Fibroblast of lung (primary cell): ENCODE results near the gene MRPS31. TPM values are rescaled to one million over a fixed set of nuclear protein-coding genes. Genes with fewer than 3 reads are reported as not detected.

Experiments used
- DNase-seq, 2 donors: peaks; one replicate each; pipeline versions ENCODE4 v3.0.0 to v3.0.0-alpha.2; 2010; ENCODE audit warnings: low read depth in 2 of 2
- H2AFZ ChIP-seq: 2 replicates; pipeline ENCODE4 v1.5.1; 2012; ENCODE audit warnings: low read length, control low read depth, inconsistent platforms
- H3K27ac ChIP-seq: 2 replicates; pipeline ENCODE4 v1.5.1; 2011; ENCODE audit warnings: low read length, control low read depth; ENCODE audit not compliant: insufficient read depth
- H3K27me3 ChIP-seq: 2 replicates; pipeline ENCODE4 v1.5.1; 2011; ENCODE audit warnings: mild to moderate bottlenecking, low read length; ENCODE audit not compliant: control insufficient read depth, insufficient read depth
- H3K36me3 ChIP-seq: 2 replicates; pipeline ENCODE4 v1.5.1; 2011; ENCODE audit warnings: low read length; ENCODE audit not compliant: control insufficient read depth, insufficient read depth
- H3K4me1 ChIP-seq: 2 replicates; pipeline ENCODE4 v1.5.1; 2011; ENCODE audit warnings: low read length; ENCODE audit not compliant: control insufficient read depth, insufficient read depth; ENCODE audit errors: extremely low read depth
- H3K4me2 ChIP-seq: 2 replicates; pipeline ENCODE4 v1.5.1; 2011; ENCODE audit warnings: low read length, control low read depth; ENCODE audit not compliant: insufficient read depth; ENCODE audit errors: extremely low read depth
- H3K4me3 ChIP-seq, 4 experiments: fragments of 200-600 bp in 1 of 4; sonication (generic) in 1 of 4; replicated peaks in 1 of 4; 2 replicates each; pipeline ENCODE4 v1.5.1; 2011 to 2016; ENCODE audit warnings: low read length in 4 of 4, low read depth in 3 of 4, mild to moderate bottlenecking in 3 of 4, control low read depth in 2 of 4, inconsistent platforms in 1 of 4, mixed read lengths in 1 of 4; ENCODE audit not compliant: insufficient read depth in 1 of 4; ENCODE audit errors: control extremely low read depth in 1 of 4
- H3K79me2 ChIP-seq: 2 replicates; pipeline ENCODE4 v1.5.1; 2012; ENCODE audit warnings: mild to moderate bottlenecking, low read length, inconsistent platforms; ENCODE audit not compliant: control insufficient read depth, insufficient read depth
- H3K9ac ChIP-seq: 2 replicates; pipeline ENCODE4 v1.5.1; 2011; ENCODE audit warnings: mild to moderate bottlenecking, low read length, control low read depth; ENCODE audit not compliant: insufficient read depth
- H3K9me3 ChIP-seq: 2 replicates; pipeline ENCODE4 v1.5.1; 2012; ENCODE audit warnings: low read depth, low read length; ENCODE audit not compliant: control insufficient read depth, insufficient read depth
- H4K20me1 ChIP-seq: 2 replicates; pipeline ENCODE4 v1.5.1; 2011; ENCODE audit warnings: low read length; ENCODE audit not compliant: control insufficient read depth, insufficient read depth; ENCODE audit errors: extremely low read depth
- EZH2 ChIP-seq: IDR thresholded peaks from 2 replicates; pipeline ENCODE4 v1.5.1; 2012; ENCODE audit warnings: low read length, control low read depth, mild to moderate bottlenecking; ENCODE audit errors: missing control alignments
- polyA plus RNA-seq, 2 donors: library from polyadenylated mRNA; depleted of rRNA in 1 of 2; stranded (reverse) in 1 of 2; unstranded in 1 of 2; fragments of >200 nt; gene quantifications; 2 replicates each; pipeline ENCODE4 v1.2.1, GENCODE V29; 2011 to 2012; ENCODE audit warnings: missing spikeins in 1 of 2
- total RNA-seq: library from RNA; depleted of rRNA; stranded (reverse); fragments of >200 nt; gene quantifications from 2 replicates; pipeline ENCODE4 v1.2.1, GENCODE V29; 2014
- TF ChIP-seq, protein P1 (sequence below), 2 donors: IDR thresholded peaks in 1 of 2; conservative IDR thresholded peaks in 1 of 2; 1 replicate in 1 of 2; 2 replicates in 1 of 2; pipeline ENCODE4 v1.5.1; 2011 to 2012; ENCODE audit warnings: low read length in 2 of 2, control low read depth in 1 of 2, inconsistent platforms in 1 of 2, low read depth in 1 of 2, mild to moderate bottlenecking in 1 of 2

MRPS31 gene
- total and polyA plus RNA-seq, 2 donors (not counting 1 experiment from before 2014, with no cell fraction given): 14.2 to 16.0 TPM

DNA sequence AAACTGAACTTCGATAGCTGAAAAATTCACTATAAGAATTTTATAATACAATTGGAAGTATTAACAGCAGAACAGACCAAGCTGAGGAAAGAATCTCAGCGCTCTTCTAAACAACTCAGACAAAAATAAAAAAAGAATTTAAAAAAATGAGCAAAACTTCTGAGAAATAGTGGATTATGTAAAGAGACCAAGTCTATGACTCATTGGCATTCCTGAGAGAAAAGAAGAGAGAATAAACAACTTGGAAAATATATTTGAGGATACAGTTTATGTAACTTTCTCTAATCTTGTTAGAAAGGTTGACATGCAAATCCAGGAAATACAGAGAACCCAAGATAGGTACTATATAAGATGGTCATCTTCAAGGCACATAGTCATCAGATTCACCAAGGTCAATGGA, 43.8 kb upstream of the MRPS31 start:
- TF ChIP-seq, protein P1, sequence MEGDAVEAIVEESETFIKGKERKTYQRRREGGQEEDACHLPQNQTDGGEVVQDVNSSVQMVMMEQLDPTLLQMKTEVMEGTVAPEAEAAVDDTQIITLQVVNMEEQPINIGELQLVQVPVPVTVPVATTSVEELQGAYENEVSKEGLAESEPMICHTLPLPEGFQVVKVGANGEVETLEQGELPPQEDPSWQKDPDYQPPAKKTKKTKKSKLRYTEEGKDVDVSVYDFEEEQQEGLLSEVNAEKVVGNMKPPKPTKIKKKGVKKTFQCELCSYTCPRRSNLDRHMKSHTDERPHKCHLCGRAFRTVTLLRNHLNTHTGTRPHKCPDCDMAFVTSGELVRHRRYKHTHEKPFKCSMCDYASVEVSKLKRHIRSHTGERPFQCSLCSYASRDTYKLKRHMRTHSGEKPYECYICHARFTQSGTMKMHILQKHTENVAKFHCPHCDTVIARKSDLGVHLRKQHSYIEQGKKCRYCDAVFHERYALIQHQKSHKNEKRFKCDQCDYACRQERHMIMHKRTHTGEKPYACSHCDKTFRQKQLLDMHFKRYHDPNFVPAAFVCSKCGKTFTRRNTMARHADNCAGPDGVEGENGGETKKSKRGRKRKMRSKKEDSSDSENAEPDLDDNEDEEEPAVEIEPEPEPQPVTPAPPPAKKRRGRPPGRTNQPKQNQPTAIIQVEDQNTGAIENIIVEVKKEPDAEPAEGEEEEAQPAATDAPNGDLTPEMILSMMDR (conservative IDR thresholded peaks at IDR 0.05 in 1 of 2, IDR thresholded peaks at IDR 0.05 in 1 of 2; ENCODE audit: low read depth in 1 of 2, low read length in 2 of 2): no peak
- no peak for TF ChIP-seq EZH2
- Histone ChIP-seq H3K9me3 (no peaks in the 10 kb centered on the region), H3K79me2 (no peaks in the 10 kb centered on the region), H3K27me3 (no peaks in the 10 kb centered on the region), H3K9ac (no peak overlapping the region), H4K20me1 (no peaks in the 10 kb centered on the region), H3K4me1 (no peaks in the 10 kb centered on the region), H3K4me3 (no peak overlapping the region), H3K27ac (no peak overlapping the region), H3K4me2 (no peak overlapping the region), H2AFZ (no peak overlapping the region), H3K36me3 (no peaks in the 10 kb centered on the region)
- DNase-seq: peak; percentile 3 to 17

DNA sequence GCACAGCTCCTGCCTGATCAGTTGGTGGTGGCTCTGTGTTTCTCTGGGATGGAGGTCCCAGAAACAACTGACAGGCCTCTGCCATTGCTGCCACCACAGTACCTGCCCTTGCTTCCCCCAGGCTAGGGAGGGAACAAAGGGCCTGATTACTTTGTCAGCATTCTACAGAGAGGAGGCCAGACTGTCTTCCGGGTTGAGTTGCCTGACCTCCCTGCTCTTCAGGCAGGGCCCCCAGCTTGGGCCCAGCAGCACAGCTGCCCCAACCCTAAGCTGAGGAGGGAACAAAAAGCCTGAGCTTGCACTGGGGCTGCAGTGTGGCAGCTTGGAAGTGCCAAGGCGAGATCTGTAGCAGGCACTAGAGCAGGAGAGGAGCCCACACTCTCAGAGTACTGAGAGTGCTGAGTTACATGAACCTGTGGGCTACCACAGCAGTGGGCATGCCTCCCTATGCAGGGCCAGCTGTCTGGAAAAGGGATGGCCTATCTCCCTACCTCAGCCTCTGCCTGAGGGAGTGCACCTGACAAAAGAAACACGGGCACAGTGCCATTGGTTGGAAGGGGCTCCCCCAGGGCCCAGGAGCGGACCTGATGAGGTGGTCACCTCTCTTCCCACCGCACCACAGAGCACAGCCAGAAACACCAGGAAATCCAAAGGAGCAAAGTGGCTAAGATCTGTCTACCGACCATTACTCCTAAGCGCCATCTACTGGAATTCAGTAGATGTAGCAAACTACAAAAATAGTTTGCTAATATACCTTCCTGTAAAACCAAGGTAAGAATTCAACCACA, 42.9 kb upstream of the MRPS31 start:
- Histone ChIP-seq H3K36me3 (no peaks in the 10 kb centered on the region), H3K4me3 (no peak overlapping the region), H3K4me2 (no peak overlapping the region), H4K20me1 (no peaks in the 10 kb centered on the region), H3K27me3 (no peaks in the 10 kb centered on the region), H3K79me2 (no peaks in the 10 kb centered on the region), H2AFZ (no peak overlapping the region), H3K4me1 (no peaks in the 10 kb centered on the region), H3K9ac (no peak overlapping the region), H3K9me3 (no peaks in the 10 kb centered on the region), H3K27ac (no peak overlapping the region)
- TF ChIP-seq, protein P1 (conservative IDR thresholded peaks at IDR 0.05 in 1 of 2, IDR thresholded peaks at IDR 0.05 in 1 of 2; ENCODE audit: low read depth in 1 of 2, low read length in 2 of 2): peak; percentile 34 to 67
- TF ChIP-seq EZH2: no peak
- DNase-seq: peak; percentile 12 to 49

DNA sequence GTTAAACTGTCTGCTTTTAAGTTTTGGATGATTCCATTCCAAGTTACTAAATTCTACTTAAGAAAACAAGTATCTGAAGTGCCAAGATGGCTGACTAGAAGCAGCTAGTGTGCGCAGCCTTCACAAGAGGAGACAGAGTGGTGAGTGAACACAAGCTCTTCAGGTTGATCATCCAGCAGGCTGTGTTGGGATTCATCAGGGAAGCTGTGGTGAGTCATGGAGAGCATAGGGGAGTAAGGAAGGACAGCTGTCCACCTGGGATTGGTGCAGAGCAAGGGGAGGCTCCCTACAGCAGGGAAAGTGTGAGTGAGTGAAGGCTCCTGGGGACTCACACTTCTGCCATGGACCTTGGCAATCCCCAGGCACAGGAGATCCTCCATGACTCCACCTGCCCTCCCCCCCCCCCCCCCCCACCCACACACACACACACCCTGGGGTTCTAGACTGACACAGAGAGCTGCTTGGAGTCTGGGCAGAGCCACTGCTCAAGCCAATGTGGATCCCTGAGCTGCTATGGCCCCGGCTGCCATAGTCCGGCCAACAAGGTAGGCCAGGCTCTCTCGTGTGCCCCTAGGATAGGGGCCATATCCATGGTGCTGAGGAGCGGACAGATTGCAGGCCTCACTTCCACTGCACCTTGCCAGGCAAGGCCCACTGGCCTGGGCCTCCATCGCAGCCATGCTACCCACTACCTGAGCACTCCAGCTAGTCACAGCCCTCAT, 41.9 kb upstream of the MRPS31 start:
- H3K79me2 ChIP-seq: no peaks in the 10 kb centered on the region
- no peaks in the 10 kb centered on the region for H3K27me3 ChIP-seq
- no peak overlapping the region for H3K27ac ChIP-seq
- H3K4me3 ChIP-seq: no peak overlapping the region
- H4K20me1 ChIP-seq: no peaks in the 10 kb centered on the region
- H3K4me1 ChIP-seq: no peaks in the 10 kb centered on the region
- H2AFZ ChIP-seq: no peak overlapping the region
- no peaks in the 10 kb centered on the region for H3K9me3 ChIP-seq
- H3K36me3 ChIP-seq: no peaks in the 10 kb centered on the region
- H3K4me2 ChIP-seq: no peak overlapping the region
- no peak for TF ChIP-seq EZH2
- TF ChIP-seq, protein P1 (conservative IDR thresholded peaks at IDR 0.05 in 1 of 2, IDR thresholded peaks at IDR 0.05 in 1 of 2; ENCODE audit: low read depth in 1 of 2, low read length in 2 of 2): no peak
- no peak overlapping the region for H3K9ac ChIP-seq
- DNase-seq: peak in 1 of 2 donors; percentile 44
